Activated T-helper 1 cell treated with anti-CD3 and anti-CD28 coated beads, Interleukin-2, amount 50 U/mL, for 16 hours (primary cell): ENCODE measurements around the gene GAREM1.
"Not testable (repeated sequence)": the region's sequence is repeated elsewhere in the genome, so short reads cannot be mapped to it uniquely, and the experiment has no call there.

Experiments
- DNase-seq, 2 donors: peaks; one replicate each; pipeline ENCODE4 v3.0.0-alpha.2; 2020; ENCODE audit warnings: low read depth in 1 of 2, low spot score in 1 of 2

Gene GAREM1

GRCh38 chr18:32258558-32259204 lies 212.0 kb downstream of the GAREM1 start:
- DNase-seq = no peak

DNA sequence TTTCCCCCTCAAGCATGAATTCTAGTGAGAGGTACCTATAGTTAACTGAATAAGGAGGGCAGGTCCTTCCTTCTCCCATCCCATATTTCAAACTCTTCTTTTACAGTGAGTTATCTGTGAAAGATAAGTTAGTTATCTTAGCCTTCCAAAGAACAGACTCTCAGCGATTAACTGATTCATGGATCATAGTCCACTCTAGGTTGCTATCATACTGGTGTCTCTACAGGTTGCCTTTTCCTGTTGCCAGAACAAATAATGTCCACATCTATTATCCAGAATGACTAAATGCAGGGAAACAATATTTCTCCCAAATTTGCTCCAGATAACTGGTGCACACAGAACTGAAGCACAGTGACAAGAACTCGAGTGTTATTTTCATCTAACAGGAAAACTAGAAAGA lies 212.5 kb downstream of the GAREM1 start:
- DNase-seq = no peak

GRCh38 chr18:32257084-32257785 lies 213.4 kb downstream of the GAREM1 start:
- no peak for DNase-seq

DNA sequence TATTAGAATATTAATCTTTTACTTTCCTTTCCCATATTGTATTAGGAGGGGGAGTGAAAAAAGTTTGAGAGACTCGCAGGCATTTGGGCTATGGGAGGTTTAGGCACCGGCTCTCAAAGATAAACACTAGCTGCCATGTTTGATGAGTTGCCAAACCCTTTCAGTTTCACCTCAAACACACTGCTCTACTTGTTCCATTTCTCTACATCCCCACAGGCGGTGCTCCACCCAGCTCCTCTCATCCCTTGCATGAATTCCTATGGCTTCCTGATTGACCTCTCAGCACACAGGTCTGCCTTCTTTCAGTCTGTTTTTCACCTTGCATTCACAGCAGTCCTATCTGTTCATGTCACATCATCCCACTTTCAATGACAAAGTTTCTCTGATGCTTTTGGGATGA lies 215.1 kb downstream of the GAREM1 start:
- no peak for DNase-seq

DNA sequence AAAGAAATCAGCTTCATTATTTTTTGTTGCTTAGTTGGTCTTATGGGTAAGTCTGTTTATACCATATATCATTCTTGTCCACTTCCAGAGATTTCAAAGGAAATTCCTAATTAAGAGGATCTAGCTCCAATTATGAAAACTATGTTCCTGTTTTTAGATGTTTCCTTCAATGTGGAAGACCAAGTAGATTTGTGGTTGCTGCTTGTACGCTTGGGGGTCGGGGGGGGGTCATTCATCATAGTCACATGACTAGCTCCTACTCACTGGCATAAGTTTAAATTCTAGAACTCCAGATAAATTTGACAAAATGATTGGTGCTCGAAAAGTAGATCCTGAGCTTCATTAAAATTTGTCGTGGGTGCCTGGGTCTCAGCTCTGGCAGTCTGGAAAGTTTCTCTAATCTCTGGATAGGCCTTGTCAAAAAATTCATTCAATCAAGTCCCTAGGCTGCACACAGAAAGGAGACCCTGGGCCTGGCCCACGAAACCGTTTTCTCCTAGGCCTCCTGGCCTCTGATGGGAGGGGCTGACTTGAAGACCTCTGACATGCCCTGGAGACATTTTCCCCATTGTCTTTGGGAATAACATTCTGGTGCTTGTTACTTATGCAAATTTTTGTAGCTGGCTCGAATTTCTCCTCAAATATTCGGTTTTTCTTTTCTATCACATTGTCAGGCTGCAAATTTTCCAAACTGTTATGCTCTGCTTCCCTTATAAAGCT lies 218.4 kb downstream of the GAREM1 start:
- DNase-seq = no peak

DNA sequence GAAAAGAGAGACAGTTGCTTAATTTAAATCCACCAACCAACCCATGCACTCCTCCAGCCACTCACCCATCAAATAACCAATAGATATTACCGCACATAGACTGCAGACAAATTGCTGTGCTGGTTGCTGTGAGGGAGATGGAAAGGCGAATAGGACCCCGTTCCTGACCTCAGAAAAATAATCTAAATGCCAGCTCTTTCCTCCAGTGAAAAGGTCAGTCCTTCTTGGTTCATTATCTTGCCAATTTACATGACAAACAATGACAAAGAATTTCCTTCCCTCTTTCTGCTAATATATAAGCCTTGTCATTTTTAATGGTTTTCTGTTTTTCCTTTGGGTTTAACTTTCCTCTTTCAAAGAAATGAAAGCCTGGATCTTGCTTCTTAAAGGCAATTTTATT lies 219.2 kb downstream of the GAREM1 start:
- DNase-seq = no peak

- no peak for DNase-seq
These were observed 221.3 kb downstream of the GAREM1 start for GRCh38 chr18:32249147-32249929.

- DNase-seq = no peak
These were observed 225.8 kb downstream of the GAREM1 start for GRCh38 chr18:32244881-32245280.

DNA sequence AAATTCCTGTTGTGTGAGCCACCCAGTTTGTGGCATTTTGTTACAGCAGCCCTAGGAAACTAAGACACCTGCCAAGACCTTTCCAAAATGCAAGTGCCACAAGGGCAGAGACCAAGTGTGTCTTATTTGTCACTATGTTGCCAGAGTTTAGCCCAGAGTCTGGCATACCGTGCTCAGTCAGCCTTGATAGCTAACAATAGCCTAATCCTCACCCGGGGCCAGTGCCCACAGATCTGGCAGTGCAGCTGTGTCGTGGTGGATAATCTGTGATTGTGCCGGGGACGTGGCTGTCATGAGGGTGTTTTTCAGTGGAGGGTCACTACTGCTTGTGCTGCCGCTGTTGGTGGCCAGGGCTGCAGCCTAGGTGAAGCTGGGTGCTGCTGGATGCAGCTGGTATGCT lies 227.3 kb downstream of the GAREM1 start:
- no peak for DNase-seq

GRCh38 chr18:32242395-32242794 lies 228.3 kb downstream of the GAREM1 start:
- no peak for DNase-seq

DNA sequence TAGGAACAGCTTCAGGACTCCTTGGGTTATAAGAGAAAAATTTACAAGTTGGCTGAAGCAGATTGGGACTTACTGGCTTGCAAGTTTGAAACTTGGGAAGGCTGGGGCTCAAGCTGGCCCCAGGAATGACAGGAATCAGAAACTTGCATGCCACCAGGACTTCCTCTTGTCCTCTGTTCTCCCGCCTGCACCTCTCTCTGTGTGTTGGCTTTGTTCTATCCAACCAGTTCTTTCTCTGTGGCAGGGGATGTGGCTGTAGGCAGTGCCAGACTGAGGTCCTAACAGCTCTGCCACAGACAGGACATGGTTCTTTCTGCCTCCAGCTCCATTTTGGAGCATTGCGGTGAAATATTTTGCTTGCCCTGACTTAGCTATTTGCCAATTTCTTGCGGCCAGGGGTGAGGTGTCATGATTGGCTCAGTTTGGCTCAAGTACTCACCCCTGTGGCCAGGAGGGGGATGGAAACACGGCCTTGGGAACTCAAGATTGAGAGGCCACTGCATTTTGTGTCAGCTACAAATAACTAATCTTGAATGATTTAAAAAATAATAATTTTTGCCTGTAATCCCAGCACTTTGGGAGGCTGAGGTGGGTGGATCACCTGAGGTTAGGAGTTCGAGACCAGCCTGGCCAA lies 231.9 kb downstream of the GAREM1 start:
- DNase-seq = no peak

GRCh38 chr18:32237049-32237448 lies 233.6 kb downstream of the GAREM1 start:
- no peak for DNase-seq

GRCh38 chr18:32233348-32233747 lies 237.3 kb downstream of the GAREM1 start:
- not testable (repeated sequence) for DNase-seq

GRCh38 chr18:32219431-32220018 lies 251.2 kb downstream of the GAREM1 start:
- no peak for DNase-seq

DNA sequence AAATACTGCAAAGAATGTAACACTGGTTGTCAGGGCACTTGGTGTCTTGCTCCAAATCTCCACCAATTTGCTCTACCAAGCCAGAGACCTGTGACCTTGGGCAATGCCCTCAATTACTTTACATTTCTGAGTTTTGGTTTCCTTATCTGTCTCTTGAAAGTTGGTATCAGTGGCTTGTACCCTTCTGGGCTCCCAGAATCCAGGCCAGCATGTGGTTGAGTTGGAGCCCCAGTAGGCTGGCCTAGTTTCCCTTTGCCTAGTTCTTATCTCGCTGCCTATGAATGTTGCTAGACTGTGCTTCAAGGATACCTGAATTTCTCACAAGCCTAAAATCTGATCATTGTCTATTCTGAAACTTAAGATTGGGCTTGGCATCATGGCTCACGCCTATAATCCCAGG lies 254.3 kb downstream of the GAREM1 start:
- no peak for DNase-seq

DNA sequence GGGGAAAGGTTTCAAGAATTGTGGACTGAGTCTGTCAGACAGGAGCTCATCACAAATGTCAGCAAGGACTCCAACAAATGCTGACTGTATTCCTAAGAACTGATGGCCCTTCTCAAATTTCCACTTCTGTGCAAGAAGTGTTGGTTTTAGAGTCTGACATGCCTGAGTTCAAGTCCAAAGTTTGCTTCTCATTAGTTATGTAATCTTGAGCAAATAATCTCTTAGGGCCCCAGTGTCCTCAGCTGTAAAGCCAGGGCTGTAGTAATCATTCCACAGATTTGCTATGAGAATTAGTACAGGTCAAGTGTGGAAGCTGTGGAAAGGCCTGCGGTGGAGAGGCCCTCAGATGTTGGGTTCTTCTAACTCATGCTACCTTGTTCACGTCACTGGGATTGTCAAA lies 257.0 kb downstream of the GAREM1 start:
- DNase-seq = no peak
